ENCODE measurements around the gene TXNL4B.
"Not testable (repeated sequence)": the region's sequence is repeated elsewhere in the genome, so short reads cannot be mapped to it uniquely, and the experiment has no call there.

TXNL4B gene

GRCh38 chr16:72073560-72074230 lies 19.7 kb downstream of the TXNL4B start:
- no peaks in the 10 kb centered on the region for H3K36me3 ChIP-seq (ENCODE audit: insufficient read depth, low read length)
- no peak overlapping the region for H3K27ac ChIP-seq
- no peak for DNase-seq (ENCODE audit: low read depth, low spot score)
- no peak overlapping the region for H3K4me3 ChIP-seq
- TF ChIP-seq EZH2 (IDR thresholded peaks at IDR 0.05) (no peak), POLR2AphosphoS5 (IDR thresholded peaks at IDR 0.05; ENCODE audit: borderline replicate concordance, low read depth, low read length) (no peak), FOXP2 (optimal IDR thresholded peaks at IDR 0.05; ENCODE audit: control extremely low read depth, extremely low read length, insufficient read depth) (no peak)
- H3K9me3 ChIP-seq (ENCODE audit: low read depth, low read length) = no peaks in the 10 kb centered on the region
- no peak overlapping the region for H3K9ac ChIP-seq (ENCODE audit: insufficient read length)

GRCh38 chr16:72072514-72073342 lies 20.7 kb downstream of the TXNL4B start:
- H3K27ac ChIP-seq = no peak overlapping the region
- no peak overlapping the region for H3K4me3 ChIP-seq
- H3K9me3 ChIP-seq (ENCODE audit: low read depth, low read length) = no peaks in the 10 kb centered on the region
- no peak for DNase-seq (ENCODE audit: low read depth, low spot score)
- TF ChIP-seq POLR2AphosphoS5 (IDR thresholded peaks at IDR 0.05; ENCODE audit: borderline replicate concordance, low read depth, low read length) (no peak), FOXP2 (optimal IDR thresholded peaks at IDR 0.05; ENCODE audit: control extremely low read depth, extremely low read length, insufficient read depth) (no peak), EZH2 (IDR thresholded peaks at IDR 0.05) (no peak)
- H3K9ac ChIP-seq (ENCODE audit: insufficient read length) = no peak overlapping the region
- no peaks in the 10 kb centered on the region for H3K36me3 ChIP-seq (ENCODE audit: insufficient read depth, low read length)

GRCh38 chr16:72068930-72069329 lies 24.5 kb downstream of the TXNL4B start:
- H3K4me3 ChIP-seq = no peak overlapping the region
- TF ChIP-seq FOXP2 (optimal IDR thresholded peaks at IDR 0.05; ENCODE audit: control extremely low read depth, extremely low read length, insufficient read depth) = no peak
- no peak for TF ChIP-seq EZH2 (IDR thresholded peaks at IDR 0.05)
- TF ChIP-seq POLR2AphosphoS5 (IDR thresholded peaks at IDR 0.05; ENCODE audit: borderline replicate concordance, low read depth, low read length) = no peak
- H3K9me3 ChIP-seq (ENCODE audit: low read depth, low read length) = no peaks in the 10 kb centered on the region
- H3K9ac ChIP-seq (ENCODE audit: insufficient read length) = no peak overlapping the region
- no peak for DNase-seq (ENCODE audit: low read depth, low spot score)
- no peaks in the 10 kb centered on the region for H3K36me3 ChIP-seq (ENCODE audit: insufficient read depth, low read length)
- no peak overlapping the region for H3K27ac ChIP-seq

GRCh38 chr16:72066747-72067146 lies 26.7 kb downstream of the TXNL4B start:
- TF ChIP-seq POLR2AphosphoS5 (IDR thresholded peaks at IDR 0.05; ENCODE audit: borderline replicate concordance, low read depth, low read length) (no peak), EZH2 (IDR thresholded peaks at IDR 0.05) (no peak)
- H3K27ac ChIP-seq = no peak overlapping the region
- H3K9ac ChIP-seq (ENCODE audit: insufficient read length) = no peak overlapping the region
- H3K36me3 ChIP-seq (ENCODE audit: insufficient read depth, low read length) = no peaks in the 10 kb centered on the region
- no peak for DNase-seq (ENCODE audit: low read depth, low spot score)
- H3K9me3 ChIP-seq (ENCODE audit: low read depth, low read length) = no peaks in the 10 kb centered on the region
- no peak overlapping the region for H3K4me3 ChIP-seq

GRCh38 chr16:72064361-72064894 lies 29.0 kb downstream of the TXNL4B start:
- no peaks in the 10 kb centered on the region for H3K9me3 ChIP-seq (ENCODE audit: low read depth, low read length)
- no peaks in the 10 kb centered on the region for H3K36me3 ChIP-seq (ENCODE audit: insufficient read depth, low read length)
- no peak for TF ChIP-seq FOXP2 (optimal IDR thresholded peaks at IDR 0.05; ENCODE audit: control extremely low read depth, extremely low read length, insufficient read depth)
- no peak for TF ChIP-seq POLR2AphosphoS5 (IDR thresholded peaks at IDR 0.05; ENCODE audit: borderline replicate concordance, low read depth, low read length)
- no peak for TF ChIP-seq EZH2 (IDR thresholded peaks at IDR 0.05)
- H3K4me3 ChIP-seq = no peak overlapping the region
- H3K27ac ChIP-seq = no peak overlapping the region
- H3K9ac ChIP-seq (ENCODE audit: insufficient read length) = no peak overlapping the region
- DNase-seq (ENCODE audit: low read depth, low spot score) = no peak

- Histone ChIP-seq H3K9me3 (ENCODE audit: low read depth, low read length) (no peaks in the 10 kb centered on the region), H3K36me3 (ENCODE audit: insufficient read depth, low read length) (no peaks in the 10 kb centered on the region), H3K4me3 (no peak overlapping the region), H3K27ac (no peak overlapping the region), H3K9ac (ENCODE audit: insufficient read length) (no peak overlapping the region)
- DNase-seq (ENCODE audit: low read depth, low spot score) = no peak
- TF ChIP-seq POLR2AphosphoS5 (IDR thresholded peaks at IDR 0.05; ENCODE audit: borderline replicate concordance, low read depth, low read length) = no peak
Measured at GRCh38 chr16:72061564-72061963, 31.9 kb downstream of the TXNL4B start.

GRCh38 chr16:72060405-72060804 lies 33.0 kb downstream of the TXNL4B start:
- H3K9me3 ChIP-seq (ENCODE audit: low read depth, low read length) = no peaks in the 10 kb centered on the region
- H3K36me3 ChIP-seq (ENCODE audit: insufficient read depth, low read length) = no peaks in the 10 kb centered on the region
- no peak for DNase-seq (ENCODE audit: low read depth, low spot score)
- no peak overlapping the region for H3K27ac ChIP-seq
- TF ChIP-seq FOXP2 (optimal IDR thresholded peaks at IDR 0.05; ENCODE audit: control extremely low read depth, extremely low read length, insufficient read depth) (no peak), POLR2AphosphoS5 (IDR thresholded peaks at IDR 0.05; ENCODE audit: borderline replicate concordance, low read depth, low read length) (no peak), EZH2 (IDR thresholded peaks at IDR 0.05) (no peak)
- H3K9ac ChIP-seq (ENCODE audit: insufficient read length) = no peak overlapping the region
- no peak overlapping the region for H3K4me3 ChIP-seq

GRCh38 chr16:72059060-72059459 lies 34.4 kb downstream of the TXNL4B start:
- H3K27ac ChIP-seq; H3K4me3 ChIP-seq; H3K36me3 ChIP-seq (ENCODE audit: insufficient read depth, low read length); DNase-seq (ENCODE audit: low read depth, low spot score); H3K9me3 ChIP-seq (ENCODE audit: low read depth, low read length); H3K9ac ChIP-seq (ENCODE audit: insufficient read length): not testable (repeated sequence)

GRCh38 chr16:72057313-72057712 lies 36.1 kb downstream of the TXNL4B start:
- not testable (repeated sequence) for H3K9me3 ChIP-seq (ENCODE audit: low read depth, low read length); DNase-seq (ENCODE audit: low read depth, low spot score); H3K27ac ChIP-seq; H3K36me3 ChIP-seq (ENCODE audit: insufficient read depth, low read length); H3K9ac ChIP-seq (ENCODE audit: insufficient read length); H3K4me3 ChIP-seq
